ENCODE measurements around the gene SRXN1.

GRCh38 chr20:655726-656624 is 3.0 kb upstream of the SRXN1 start:
- TF ChIP-seq CTCF (IDR thresholded peaks at IDR 0.05; ENCODE audit: extremely low read depth in 1 of 2, insufficient read depth in 1 of 2, low read depth in 1 of 2, low read length in 2 of 2), result no peak
- no peak for TF ChIP-seq POLR2AphosphoS5 (IDR thresholded peaks at IDR 0.05; ENCODE audit: insufficient read depth, low read depth, low read length)
- no peak for TF ChIP-seq POLR2A (IDR thresholded peaks at IDR 0.05; ENCODE audit: low read depth, low read length)
- no peak for TF ChIP-seq MYC (IDR thresholded peaks at IDR 0.05; ENCODE audit: low read depth, low read length)
- no peak for TF ChIP-seq FOS (IDR thresholded peaks at IDR 0.05; ENCODE audit: borderline replicate concordance, insufficient read depth, low read length)
- TF ChIP-seq EZH2 (IDR thresholded peaks at IDR 0.05; ENCODE audit: borderline replicate concordance, low read depth, low read length, severe bottlenecking), result no peak
- TF ChIP-seq MAX (IDR thresholded peaks at IDR 0.05; ENCODE audit: insufficient read depth, insufficient read length), result no peak
- TF ChIP-seq GATA2 (IDR thresholded peaks at IDR 0.05; ENCODE audit: insufficient read depth, insufficient read length, low read depth, low read length), result no peak
